ENCODE data around the gene NOTUM. TPM values are rescaled to one million over a fixed set of nuclear protein-coding genes. Genes with fewer than 3 reads are reported as not detected.

The NOTUM gene
- total RNA-seq, 1 donor: 0.09 TPM

DNA sequence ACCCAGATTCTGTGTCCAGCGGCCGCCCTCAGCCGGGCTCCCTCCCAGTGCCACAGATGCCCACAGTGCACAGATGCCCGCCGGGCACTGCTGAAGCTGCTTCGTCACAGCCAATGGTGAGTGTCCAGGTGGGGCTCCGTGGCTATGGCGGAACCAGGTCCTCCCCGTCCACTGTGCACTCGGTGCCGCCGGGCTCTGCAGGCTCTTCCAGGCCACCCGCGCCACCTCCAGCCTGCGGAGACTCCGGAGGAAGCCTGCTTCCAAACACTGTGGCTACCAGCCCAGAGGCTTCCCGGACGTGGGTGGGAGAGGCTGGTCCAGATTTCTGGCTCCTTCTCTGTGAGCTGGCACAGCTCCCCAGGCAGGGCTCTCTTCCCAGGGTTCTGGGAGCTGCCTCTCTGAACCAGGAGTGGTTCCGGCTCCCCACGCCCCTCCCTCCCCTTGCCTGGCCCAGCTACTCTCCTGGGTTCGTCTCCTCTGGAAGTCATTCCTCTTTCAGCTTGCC, 21.1 kb downstream of the NOTUM start:
- TF ChIP-seq, protein P1, sequence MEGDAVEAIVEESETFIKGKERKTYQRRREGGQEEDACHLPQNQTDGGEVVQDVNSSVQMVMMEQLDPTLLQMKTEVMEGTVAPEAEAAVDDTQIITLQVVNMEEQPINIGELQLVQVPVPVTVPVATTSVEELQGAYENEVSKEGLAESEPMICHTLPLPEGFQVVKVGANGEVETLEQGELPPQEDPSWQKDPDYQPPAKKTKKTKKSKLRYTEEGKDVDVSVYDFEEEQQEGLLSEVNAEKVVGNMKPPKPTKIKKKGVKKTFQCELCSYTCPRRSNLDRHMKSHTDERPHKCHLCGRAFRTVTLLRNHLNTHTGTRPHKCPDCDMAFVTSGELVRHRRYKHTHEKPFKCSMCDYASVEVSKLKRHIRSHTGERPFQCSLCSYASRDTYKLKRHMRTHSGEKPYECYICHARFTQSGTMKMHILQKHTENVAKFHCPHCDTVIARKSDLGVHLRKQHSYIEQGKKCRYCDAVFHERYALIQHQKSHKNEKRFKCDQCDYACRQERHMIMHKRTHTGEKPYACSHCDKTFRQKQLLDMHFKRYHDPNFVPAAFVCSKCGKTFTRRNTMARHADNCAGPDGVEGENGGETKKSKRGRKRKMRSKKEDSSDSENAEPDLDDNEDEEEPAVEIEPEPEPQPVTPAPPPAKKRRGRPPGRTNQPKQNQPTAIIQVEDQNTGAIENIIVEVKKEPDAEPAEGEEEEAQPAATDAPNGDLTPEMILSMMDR (IDR thresholded peaks at IDR 0.05; ENCODE audit: insufficient read depth, low read length): no peak
- peak; percentile 87 for DNase-seq (ENCODE audit: low read depth)

DNA sequence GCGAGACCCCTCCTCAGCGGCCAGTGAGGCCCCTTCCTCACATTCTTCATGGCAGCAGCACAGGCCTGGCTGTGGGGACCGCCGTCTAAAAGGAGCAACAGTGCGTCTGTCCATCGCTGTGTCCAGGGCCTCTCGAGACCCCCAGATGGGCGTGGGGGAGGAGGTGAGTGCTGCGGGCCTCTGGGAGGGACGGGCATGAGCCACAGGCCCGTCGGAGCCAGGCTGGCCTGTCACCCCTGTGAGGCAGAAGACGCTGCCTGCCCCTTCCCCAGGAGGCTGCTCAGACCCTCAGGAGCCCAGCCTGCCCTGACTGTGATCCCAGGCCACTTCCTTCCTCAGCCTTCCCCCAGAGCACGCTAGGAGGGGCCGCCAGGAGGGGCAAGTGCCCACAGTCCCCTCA, 21.8 kb downstream of the NOTUM start:
- DNase-seq (ENCODE audit: low read depth): no peak
- TF ChIP-seq, protein P1 (IDR thresholded peaks at IDR 0.05; ENCODE audit: insufficient read depth, low read length): no peak
- H3K4me3 ChIP-seq (ENCODE audit: low read depth, low read length): no peak overlapping the region

More for the DNA sequence above, 21.1 kb downstream of the NOTUM start:
- H3K4me3 ChIP-seq (ENCODE audit: low read depth, low read length): no peak overlapping the region

GRCh38 chr17:81935709-81936084, 25.3 kb downstream of the NOTUM start:
- no peak for DNase-seq (ENCODE audit: low read depth)
- H3K4me3 ChIP-seq (ENCODE audit: low read depth, low read length): peak overlapping the region; percentile 56
- TF ChIP-seq, protein P1 (IDR thresholded peaks at IDR 0.05; ENCODE audit: insufficient read depth, low read length): no peak

- DNase-seq (ENCODE audit: low read depth): no peak
- H3K4me3 ChIP-seq (ENCODE audit: low read depth, low read length): peak overlapping the region; percentile 9
- TF ChIP-seq, protein P1 (IDR thresholded peaks at IDR 0.05; ENCODE audit: insufficient read depth, low read length): no peak
These were observed 25.9 kb downstream of the NOTUM start for GRCh38 chr17:81934850-81935708.

DNA sequence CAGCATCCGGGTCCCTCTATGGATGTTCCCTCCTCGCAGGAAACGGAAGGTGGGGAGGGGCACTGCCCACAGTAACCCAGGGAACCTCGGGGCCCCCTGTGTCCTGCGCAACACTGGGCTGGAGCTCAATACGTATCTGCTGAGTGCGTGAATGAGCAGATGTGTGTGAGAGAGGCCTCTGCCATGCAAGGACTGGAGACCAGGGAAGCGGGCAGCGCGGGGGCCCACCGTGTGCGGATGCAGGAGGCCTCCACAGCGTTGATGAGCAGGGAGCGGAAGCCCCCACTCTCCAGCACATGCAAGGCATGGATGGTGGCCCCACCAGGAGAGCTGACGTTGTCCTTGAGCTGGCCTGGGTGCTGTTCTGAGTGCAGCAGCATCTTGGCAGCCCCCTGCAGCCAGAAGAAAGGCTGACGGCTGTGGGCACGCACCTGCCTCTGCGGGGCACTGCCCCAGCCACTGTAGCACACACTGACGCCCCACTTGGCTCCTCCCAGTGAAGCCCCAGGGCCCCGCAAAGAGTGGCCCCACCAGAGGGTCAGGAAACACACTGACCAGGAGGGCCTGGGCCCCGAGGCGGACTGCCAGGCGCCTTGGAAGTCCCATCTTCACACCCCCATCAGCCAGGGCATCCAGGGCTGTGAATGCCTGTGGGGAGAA, 26.8 kb downstream of the NOTUM start:
- H3K4me3 ChIP-seq (ENCODE audit: low read depth, low read length): no peak overlapping the region
- DNase-seq (ENCODE audit: low read depth): no peak
- TF ChIP-seq, protein P1 (IDR thresholded peaks at IDR 0.05; ENCODE audit: insufficient read depth, low read length): no peak

DNA sequence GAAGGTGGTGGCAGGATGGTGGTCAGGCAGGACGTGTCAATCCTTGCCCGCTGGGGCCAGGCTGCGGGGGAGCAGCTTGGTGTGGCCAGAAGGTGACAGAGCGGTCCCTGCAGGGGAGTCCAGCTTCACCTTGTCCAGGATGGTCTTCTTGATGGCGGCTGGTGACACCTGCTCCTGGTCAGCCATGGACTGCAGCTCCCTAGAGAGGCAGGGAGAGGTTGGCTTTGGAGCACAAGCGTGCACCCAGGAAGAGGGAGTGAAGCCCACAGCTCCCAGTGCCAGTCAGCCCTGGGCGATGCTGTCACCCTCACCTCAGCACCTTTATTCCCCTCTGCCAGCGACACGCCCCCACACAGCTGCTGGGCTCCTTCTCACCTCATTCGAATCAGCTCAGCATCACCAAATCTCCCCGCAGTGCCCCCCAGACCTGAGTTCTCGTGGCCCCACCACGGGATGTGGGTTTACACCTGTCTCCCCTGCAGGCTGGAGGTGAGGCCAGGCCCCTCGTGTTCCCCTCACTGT, 27.7 kb downstream of the NOTUM start:
- no peak for DNase-seq (ENCODE audit: low read depth)
- H3K4me3 ChIP-seq (ENCODE audit: low read depth, low read length): no peak overlapping the region
- TF ChIP-seq, protein P1 (IDR thresholded peaks at IDR 0.05; ENCODE audit: insufficient read depth, low read length): no peak
